NCI-H2029 treated with DMSO at 0.1 percent for 48 hours (cell line): Measurements from ENCODE around the gene PBXIP1.
A peak's percentile ranks its signal among the peaks of the same experiment; 100 is the strongest.
"Not testable (repeated sequence)": the region's sequence is repeated elsewhere in the genome, so short reads cannot be mapped to it uniquely, and the experiment has no call there.

Source experiments
- DNase-seq: peaks from one replicate; lab custom pipeline; 2025; lab: John Stamatoyannopoulos, UW

Gene PBXIP1

GRCh38 chr1:154955718-154956543, at the start of gene PBXIP1:
TSS of gene PBXIP1 (minus strand) at chr1:154956099. CDS start at chr1:154953721, 2,378 bp downstream.
- peak; percentile 65 for DNase-seq

GRCh38 chr1:155005076-155006011, 49.4 kb upstream of the PBXIP1 start:
- DNase-seq = no peak

- DNase-seq = no peak
Measured at GRCh38 chr1:155004352-155005075, 48.6 kb upstream of the PBXIP1 start.

GRCh38 chr1:155003766-155004351, 48.0 kb upstream of the PBXIP1 start:
- DNase-seq = no peak

- DNase-seq = no peak
Measured at GRCh38 chr1:155003227-155003765, 47.4 kb upstream of the PBXIP1 start.

GRCh38 chr1:155002464-155003226, 46.7 kb upstream of the PBXIP1 start, which contains the start of gene ZBTB7B:
TSS of gene ZBTB7B (plus strand) at chr1:155002802. CDS start at chr1:155014661, 11,859 bp downstream.
- DNase-seq = no peak

GRCh38 chr1:155001675-155002463, 46.0 kb upstream of the PBXIP1 start:
- DNase-seq = peak; percentile 94

- no peak for DNase-seq
Measured at GRCh38 chr1:155001425-155001674, 45.5 kb upstream of the PBXIP1 start.

- DNase-seq = peak; percentile 73
Measured at GRCh38 chr1:155000726-155001424, 45.0 kb upstream of the PBXIP1 start.

GRCh38 chr1:155000411-155000725, 44.5 kb upstream of the PBXIP1 start:
- no peak for DNase-seq

- peak; percentile 53 for DNase-seq
Measured at GRCh38 chr1:154999571-155000410, 43.9 kb upstream of the PBXIP1 start.

GRCh38 chr1:154998818-154999570, 43.1 kb upstream of the PBXIP1 start:
- DNase-seq = peak; percentile 41

GRCh38 chr1:154998201-154998780, 42.4 kb upstream of the PBXIP1 start:
- DNase-seq = no peak

- no peak for DNase-seq
Measured at GRCh38 chr1:154996966-154997701, 41.2 kb upstream of the PBXIP1 start.

GRCh38 chr1:154995301-154995983, 39.5 kb upstream of the PBXIP1 start:
- DNase-seq = not testable (repeated sequence)

GRCh38 chr1:154994591-154994990, 38.7 kb upstream of the PBXIP1 start:
- DNase-seq = no peak
